Liver (tissue), 3 donors: ENCODE data around the gene FGD5.
"Not testable (repeated sequence)": the region's sequence is repeated elsewhere in the genome, so short reads cannot be mapped to it uniquely, and the experiment has no call there.

ENCODE experiments used
- GABPA ChIP-seq, 2 donors: IDR thresholded peaks in 1 of 2; conservative IDR thresholded peaks in 1 of 2; 2 replicates each; pipeline ENCODE4 v1.6.1; 2016; ENCODE audit warnings: antibody characterized with exemption in 2 of 2, mild to moderate bottlenecking in 1 of 2, moderate library complexity in 1 of 2
- HNF4A ChIP-seq, 2 donors: conservative IDR thresholded peaks; 2 replicates each; pipeline ENCODE4 v1.6.1; 2016; ENCODE audit warnings: antibody characterized with exemption in 2 of 2, mild to moderate bottlenecking in 2 of 2
- JUND ChIP-seq, 2 donors: IDR thresholded peaks; 2 replicates each; pipeline ENCODE4 v1.6.1; 2016; ENCODE audit warnings: antibody characterized with exemption in 2 of 2
- NR2F2 ChIP-seq: IDR thresholded peaks from 2 replicates; pipeline ENCODE4 v1.6.1; 2016; ENCODE audit warnings: antibody characterized with exemption
- RAD21 ChIP-seq, 2 donors: IDR thresholded peaks; 2 replicates each; pipeline ENCODE4 v1.6.1; 2016; ENCODE audit warnings: antibody characterized with exemption in 2 of 2, mild to moderate bottlenecking in 2 of 2
- SP1 ChIP-seq: IDR thresholded peaks from 2 replicates; pipeline ENCODE4 v1.6.1; 2018; ENCODE audit warnings: antibody characterized with exemption, mild to moderate bottlenecking
- YY1 ChIP-seq: IDR thresholded peaks from 2 replicates; pipeline ENCODE4 v1.6.1; 2016; ENCODE audit warnings: antibody characterized with exemption, mild to moderate bottlenecking
- TF ChIP-seq, protein P1 (sequence below): fragments of 150-350 bp; IDR thresholded peaks from 2 replicates; pipeline ENCODE4 v1.5.1; 2017; ENCODE audit warnings: improper control_type of control experiment, low read depth, low read length; ENCODE audit not compliant: missing input control
- TF ChIP-seq, protein P2 (sequence below): IDR thresholded peaks from 2 replicates; pipeline ENCODE4 v1.6.1; 2016; ENCODE audit warnings: antibody characterized with exemption
- TF ChIP-seq, protein P3 (sequence below): IDR thresholded peaks from 2 replicates; pipeline ENCODE4 v1.6.1; 2016; ENCODE audit warnings: antibody characterized with exemption
- donor health status: healthy.
- donor health status: healthy.

DNA sequence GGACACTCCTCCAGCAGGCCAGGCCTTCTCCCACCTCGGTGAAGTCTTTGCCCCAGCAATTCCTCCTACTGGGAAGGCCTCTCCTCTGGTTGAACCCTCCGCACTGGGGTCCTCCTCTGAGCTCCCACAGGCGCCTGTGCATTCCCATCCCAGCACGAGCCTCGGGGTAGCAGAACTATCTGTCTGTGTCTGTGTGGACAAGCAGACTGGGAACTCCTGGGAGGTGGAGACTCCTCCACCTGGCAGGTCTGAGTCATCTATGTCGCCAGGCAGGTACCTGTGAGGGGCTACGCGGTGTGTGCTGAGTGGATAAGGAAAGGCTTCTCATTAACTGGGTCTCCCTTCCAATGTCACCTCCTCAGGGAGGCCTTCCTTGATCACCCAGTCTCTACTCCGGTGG is 9.2 kb upstream of the FGD5 start:
- not testable (repeated sequence) for TF ChIP-seq RAD21 (IDR thresholded peaks at IDR 0.05); YY1; GABPA (IDR thresholded peaks at IDR 0.05 in 1 of 2, conservative IDR thresholded peaks at IDR 0.05 in 1 of 2); NR2F2; JUND (IDR thresholded peaks at IDR 0.05); SP1; HNF4A (conservative IDR thresholded peaks at IDR 0.05)
- TF ChIP-seq, protein P1, sequence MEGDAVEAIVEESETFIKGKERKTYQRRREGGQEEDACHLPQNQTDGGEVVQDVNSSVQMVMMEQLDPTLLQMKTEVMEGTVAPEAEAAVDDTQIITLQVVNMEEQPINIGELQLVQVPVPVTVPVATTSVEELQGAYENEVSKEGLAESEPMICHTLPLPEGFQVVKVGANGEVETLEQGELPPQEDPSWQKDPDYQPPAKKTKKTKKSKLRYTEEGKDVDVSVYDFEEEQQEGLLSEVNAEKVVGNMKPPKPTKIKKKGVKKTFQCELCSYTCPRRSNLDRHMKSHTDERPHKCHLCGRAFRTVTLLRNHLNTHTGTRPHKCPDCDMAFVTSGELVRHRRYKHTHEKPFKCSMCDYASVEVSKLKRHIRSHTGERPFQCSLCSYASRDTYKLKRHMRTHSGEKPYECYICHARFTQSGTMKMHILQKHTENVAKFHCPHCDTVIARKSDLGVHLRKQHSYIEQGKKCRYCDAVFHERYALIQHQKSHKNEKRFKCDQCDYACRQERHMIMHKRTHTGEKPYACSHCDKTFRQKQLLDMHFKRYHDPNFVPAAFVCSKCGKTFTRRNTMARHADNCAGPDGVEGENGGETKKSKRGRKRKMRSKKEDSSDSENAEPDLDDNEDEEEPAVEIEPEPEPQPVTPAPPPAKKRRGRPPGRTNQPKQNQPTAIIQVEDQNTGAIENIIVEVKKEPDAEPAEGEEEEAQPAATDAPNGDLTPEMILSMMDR = not testable (repeated sequence)
- TF ChIP-seq, protein P2, sequence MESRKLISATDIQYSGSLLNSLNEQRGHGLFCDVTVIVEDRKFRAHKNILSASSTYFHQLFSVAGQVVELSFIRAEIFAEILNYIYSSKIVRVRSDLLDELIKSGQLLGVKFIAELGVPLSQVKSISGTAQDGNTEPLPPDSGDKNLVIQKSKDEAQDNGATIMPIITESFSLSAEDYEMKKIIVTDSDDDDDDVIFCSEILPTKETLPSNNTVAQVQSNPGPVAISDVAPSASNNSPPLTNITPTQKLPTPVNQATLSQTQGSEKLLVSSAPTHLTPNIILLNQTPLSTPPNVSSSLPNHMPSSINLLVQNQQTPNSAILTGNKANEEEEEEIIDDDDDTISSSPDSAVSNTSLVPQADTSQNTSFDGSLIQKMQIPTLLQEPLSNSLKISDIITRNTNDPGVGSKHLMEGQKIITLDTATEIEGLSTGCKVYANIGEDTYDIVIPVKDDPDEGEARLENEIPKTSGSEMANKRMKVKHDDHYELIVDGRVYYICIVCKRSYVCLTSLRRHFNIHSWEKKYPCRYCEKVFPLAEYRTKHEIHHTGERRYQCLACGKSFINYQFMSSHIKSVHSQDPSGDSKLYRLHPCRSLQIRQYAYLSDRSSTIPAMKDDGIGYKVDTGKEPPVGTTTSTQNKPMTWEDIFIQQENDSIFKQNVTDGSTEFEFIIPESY = not testable (repeated sequence)
- TF ChIP-seq, protein P3, sequence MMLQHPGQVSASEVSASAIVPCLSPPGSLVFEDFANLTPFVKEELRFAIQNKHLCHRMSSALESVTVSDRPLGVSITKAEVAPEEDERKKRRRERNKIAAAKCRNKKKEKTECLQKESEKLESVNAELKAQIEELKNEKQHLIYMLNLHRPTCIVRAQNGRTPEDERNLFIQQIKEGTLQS = not testable (repeated sequence)
